Activated T-helper 2 cell treated with anti-CD3 and anti-CD28 coated beads, Interferon-gamma antibody, Interleukin-2, Interleukin-4, amounts not matched to agents 10 μg/mL and 5 μg/mL and 100 μg/mL, durations not matched to agents 14 hours and 24 hours and 36 hours (primary cell): ENCODE data around the gene DNASE2. TPM values are rescaled to one million over a fixed set of nuclear protein-coding genes. Genes with fewer than 3 reads are reported as not detected.

Experiments used
- DNase-seq: peaks from one replicate; pipeline ENCODE4 v3.0.0; 2021; ENCODE audit warnings: low spot score
- H3K27ac Mint-ChIP-seq: one replicate; pipeline ENCODE4 v1.8.0; 2021; ENCODE audit warnings: mixed read lengths
- H3K27me3 Mint-ChIP-seq: one replicate; pipeline ENCODE4 v1.8.0; 2021; ENCODE audit warnings: low read depth, mixed read lengths
- H3K36me3 Mint-ChIP-seq: one replicate; pipeline ENCODE4 v1.8.0; 2021; ENCODE audit warnings: low read depth, mixed read lengths
- H3K4me1 Mint-ChIP-seq: one replicate; pipeline ENCODE4 v1.8.0; 2021; ENCODE audit warnings: low read depth, mixed read lengths
- H3K4me3 Mint-ChIP-seq: one replicate; pipeline ENCODE4 v1.8.0; 2021; ENCODE audit warnings: low read depth, mild to moderate bottlenecking, moderate library complexity, mixed read lengths
- H3K9me3 Mint-ChIP-seq: one replicate; pipeline ENCODE4 v1.8.0; 2021; ENCODE audit warnings: mixed read lengths
- intact Hi-C: fragments of 100-400 bp; cut with micrococcal nuclease; formaldehyde crosslinking; loops from one replicate; pipeline ENCODE4 v1.15.1; 2023
- total RNA-seq: library from RNA; stranded (reverse); gene quantifications from 2 replicates; pipeline ENCODE4 v1.2.3, GENCODE V29; 2022

The DNASE2 gene
- total RNA-seq, 1 donor from 2014 or later: 25.6 TPM

DNA sequence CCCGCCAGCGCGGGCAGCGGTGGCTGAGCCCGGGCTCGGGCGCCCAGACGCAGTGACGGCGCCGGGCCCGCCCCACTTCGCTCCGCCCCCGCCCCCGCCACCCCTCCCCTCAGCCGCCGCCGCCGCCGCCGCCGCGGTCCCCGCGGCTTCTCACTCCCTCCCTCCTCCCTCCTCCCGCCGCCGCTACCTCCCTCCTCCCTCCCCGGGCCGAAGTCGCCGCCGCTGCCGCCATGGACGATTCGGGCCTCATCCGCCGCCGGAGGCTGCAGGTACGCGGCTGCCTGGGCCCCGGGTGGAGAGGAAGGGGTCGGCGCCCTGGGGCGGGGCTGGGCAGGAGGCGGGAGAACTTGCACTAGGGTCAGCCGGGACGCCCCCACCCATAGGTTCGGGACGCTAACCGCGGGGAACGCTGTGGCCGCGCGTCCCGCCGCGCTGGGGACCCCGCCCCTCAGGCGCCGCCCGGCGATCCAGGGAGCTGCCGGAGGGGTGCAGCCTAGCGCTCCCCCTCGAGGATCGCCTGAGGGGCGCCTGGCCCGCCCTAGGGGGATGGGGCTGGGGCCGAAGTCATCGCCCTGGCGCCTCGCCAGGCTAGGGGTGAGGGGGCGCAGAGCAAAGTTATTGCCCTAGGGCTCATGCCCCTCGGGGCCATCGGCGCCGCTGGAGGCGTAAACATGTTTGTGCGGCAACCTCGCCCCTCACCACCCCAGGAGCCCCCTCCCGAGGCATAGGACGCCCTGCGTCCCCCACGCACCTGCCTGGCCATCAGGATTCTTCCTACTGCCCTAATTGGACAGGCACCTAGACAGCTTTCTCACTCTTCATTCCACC lies 47.3 kb downstream of the DNASE2 start:
- intact Hi-C loops: no loop called here
- Mint-ChIP-seq H3K9me3 (no peaks in the 10 kb centered on the region), H3K4me1 (peaks cover 20% of the 10 kb centered on the region), H3K27ac (no peak overlapping the region), H3K4me3 (peak overlapping the region; percentile 3), H3K36me3 (no peaks in the 10 kb centered on the region), H3K27me3 (peaks cover 59% of the 10 kb centered on the region)
- no peak for DNase-seq

DNA sequence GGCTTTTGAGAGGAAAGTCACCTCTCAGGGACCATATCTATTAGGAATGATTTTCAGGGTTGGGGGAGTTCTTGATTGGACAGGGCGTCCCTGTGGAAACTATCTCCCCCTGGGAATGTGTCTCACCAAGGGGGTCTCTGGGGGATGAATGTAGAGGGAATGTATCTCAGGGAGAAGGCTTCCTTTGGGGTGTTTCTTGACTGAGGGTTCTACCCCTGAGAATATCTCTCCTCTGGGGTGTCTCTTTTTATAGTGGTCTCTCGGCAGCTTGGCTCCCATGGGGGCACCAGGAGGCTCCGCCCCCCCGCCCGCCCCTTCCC lies 47.9 kb downstream of the DNASE2 start:
- peaks cover 19% of the 10 kb centered on the region for H3K4me1 Mint-ChIP-seq
- DNase-seq: no peak
- H3K27me3 Mint-ChIP-seq: peaks cover 61% of the 10 kb centered on the region
- H3K36me3 Mint-ChIP-seq: no peaks in the 10 kb centered on the region
- H3K27ac Mint-ChIP-seq: no peak overlapping the region
- intact Hi-C loops: no loop called here
- no peak overlapping the region for H3K4me3 Mint-ChIP-seq
- no peaks in the 10 kb centered on the region for H3K9me3 Mint-ChIP-seq

DNA sequence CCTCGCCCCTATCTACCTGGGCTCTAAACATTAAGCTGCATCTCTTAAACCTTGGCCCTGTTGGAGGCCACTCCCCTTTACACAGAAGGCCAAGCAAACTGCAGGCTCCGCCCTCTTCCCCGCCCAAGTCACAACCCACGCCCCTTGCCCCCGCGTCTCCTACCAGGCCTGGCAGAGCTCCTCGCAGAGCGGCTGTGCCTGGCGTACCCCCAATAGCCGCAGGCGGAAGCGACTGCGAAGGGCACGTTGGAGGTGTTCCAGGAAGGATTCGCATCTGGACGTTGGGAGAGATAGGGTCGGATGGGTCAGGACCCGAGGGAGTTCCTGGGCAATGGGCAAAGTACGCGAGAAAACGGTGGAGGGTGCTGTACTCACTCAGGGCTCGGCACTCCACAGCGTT lies 52.8 kb downstream of the DNASE2 start:
- DNase-seq: no peak
- H3K27ac Mint-ChIP-seq: no peak overlapping the region
- H3K4me1 Mint-ChIP-seq: peaks cover 12% of the 10 kb centered on the region
- no peak overlapping the region for H3K4me3 Mint-ChIP-seq
- peaks cover 43% of the 10 kb centered on the region for H3K27me3 Mint-ChIP-seq
- no peaks in the 10 kb centered on the region for H3K9me3 Mint-ChIP-seq
- intact Hi-C loops: no loop called here
- no peaks in the 10 kb centered on the region for H3K36me3 Mint-ChIP-seq

DNA sequence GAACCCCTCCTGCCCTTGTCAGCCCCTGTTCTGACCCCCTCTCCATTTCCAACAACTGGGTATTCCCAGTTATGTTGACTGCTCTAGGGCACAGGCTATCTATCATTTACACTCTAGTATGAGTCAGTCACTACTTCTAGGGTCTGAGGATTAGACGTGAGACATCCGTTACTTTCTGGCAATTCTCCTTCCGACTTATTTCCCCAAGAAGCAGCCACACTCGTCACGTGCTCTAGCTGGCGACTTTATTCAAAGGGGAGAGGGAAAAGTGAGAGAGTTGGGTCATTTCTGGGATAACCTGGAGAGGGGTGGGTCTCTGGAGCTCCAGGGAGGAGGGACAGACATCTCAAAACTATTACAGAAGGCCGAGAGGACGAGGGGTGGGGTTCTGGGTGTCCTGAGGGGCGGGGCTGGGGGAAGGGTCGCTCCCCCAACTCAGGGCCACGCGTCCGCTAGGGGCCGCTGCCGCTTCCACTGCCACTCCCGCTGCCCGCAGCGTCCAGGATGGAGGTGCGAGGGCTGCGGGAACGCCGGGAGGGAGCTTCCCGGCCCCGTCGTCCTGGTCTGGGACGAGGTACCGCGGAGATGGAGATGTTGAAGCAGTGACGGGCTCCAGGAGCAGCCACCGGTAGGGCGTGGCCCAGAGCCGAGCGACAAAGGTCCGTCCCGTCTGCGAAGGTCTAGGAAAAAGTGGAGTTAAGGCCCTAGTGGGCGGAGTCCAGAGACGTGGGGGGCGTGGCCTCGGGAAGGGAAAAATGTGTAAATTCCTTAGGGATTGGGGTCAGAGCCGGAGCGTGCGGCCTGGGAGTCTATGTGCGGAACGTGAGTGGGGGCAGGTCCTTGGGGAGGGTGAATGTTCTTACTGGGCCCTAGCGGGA lies 55.8 kb downstream of the DNASE2 start:
- Mint-ChIP-seq H3K9me3 (no peaks in the 10 kb centered on the region), H3K27ac (no peak overlapping the region), H3K4me1 (peaks cover 6% of the 10 kb centered on the region), H3K27me3 (peaks cover 22% of the 10 kb centered on the region), H3K4me3 (no peak overlapping the region), H3K36me3 (no peaks in the 10 kb centered on the region)
- no peak for DNase-seq
- intact Hi-C loops: no loop called here

Other genes starting within 250 kb of the DNASE2 start
- 133 and 147 TPM in 2 replicates for gene MAN2B1, start 214.7 kb downstream of the DNASE2 start, total RNA-seq
- 23.1 and 23.7 TPM in 2 replicates for gene WDR83, start 214.6 kb downstream of the DNASE2 start, total RNA-seq
- 122 and 134 TPM in 2 replicates for gene DHPS, start 199.6 kb downstream of the DNASE2 start, total RNA-seq
- gene GNG14, start 193.5 kb downstream of the DNASE2 start, total RNA-seq: not detected in 2 replicates
- 8.8 and 9.4 TPM in 2 replicates for gene FBXW9, start 184.8 kb downstream of the DNASE2 start, total RNA-seq
- gene TNPO2, start 157.5 kb downstream of the DNASE2 start, total RNA-seq: 109 and 112 TPM in 2 replicates
- gene TRIR, start 146.8 kb downstream of the DNASE2 start, total RNA-seq: 204 and 210 TPM in 2 replicates
- 62.7 and 62.8 TPM in 2 replicates for gene GET3, start 144.0 kb downstream of the DNASE2 start, total RNA-seq
- gene BEST2, start 129.7 kb downstream of the DNASE2 start, total RNA-seq: 0.11 TPM in 1 of 2 replicates, not detected in the other
- 18.3 and 25.1 TPM in 2 replicates for gene HOOK2, start 105.9 kb downstream of the DNASE2 start, total RNA-seq
- gene JUNB, start 90.0 kb downstream of the DNASE2 start, total RNA-seq: 333 and 351 TPM in 2 replicates
- gene PRDX2, start 79.6 kb downstream of the DNASE2 start, total RNA-seq: 274 and 279 TPM in 2 replicates
- gene THSD8, start 79.4 kb downstream of the DNASE2 start, total RNA-seq: 28.6 and 29.8 TPM in 2 replicates
- 38.3 and 40.6 TPM in 2 replicates for gene RNASEH2A, start 74.9 kb downstream of the DNASE2 start, total RNA-seq
- gene RTBDN, start 46.9 kb downstream of the DNASE2 start, total RNA-seq: not detected in 2 replicates
- gene MAST1, start 42.9 kb downstream of the DNASE2 start, total RNA-seq: 5.2 and 6.5 TPM in 2 replicates
- gene KLF1, start 5.8 kb upstream of the DNASE2 start, total RNA-seq: 0.62 and 0.97 TPM in 2 replicates
- 51.6 and 53.2 TPM in 2 replicates for gene GCDH, start 9.7 kb upstream of the DNASE2 start, total RNA-seq
- gene SYCE2, start 37.8 kb upstream of the DNASE2 start, total RNA-seq: 1.9 and 3.2 TPM in 2 replicates
- gene FARSA, start 52.3 kb upstream of the DNASE2 start, total RNA-seq: 165 and 166 TPM in 2 replicates
- 984 and 991 TPM in 2 replicates for gene CALR, start 57.2 kb upstream of the DNASE2 start, total RNA-seq
- 189 and 196 TPM in 2 replicates for gene RAD23A, start 64.4 kb upstream of the DNASE2 start, total RNA-seq
- 29.2 and 32.6 TPM in 2 replicates for gene GADD45GIP1, start 75.8 kb upstream of the DNASE2 start, total RNA-seq
- 0.16 TPM in 1 of 2 replicates, not detected in the other for gene DAND5, start 88.1 kb upstream of the DNASE2 start, total RNA-seq
- gene NFIX, start 114.0 kb upstream of the DNASE2 start, total RNA-seq: 2.7 and 3.0 TPM in 2 replicates
- 5.5 and 5.6 TPM in 2 replicates for gene LYL1, start 221.4 kb upstream of the DNASE2 start, total RNA-seq
- 112 and 116 TPM in 2 replicates for gene TRMT1, start 235.3 kb upstream of the DNASE2 start, total RNA-seq
- gene NACC1, start 236.8 kb upstream of the DNASE2 start, total RNA-seq: 117 and 132 TPM in 2 replicates